ENCODE measurements around the gene TAGLN3.

- TF ChIP-seq CTCF (IDR thresholded peaks at IDR 0.05) = no peak
- no peak for TF ChIP-seq POLR2A (IDR thresholded peaks at IDR 0.05)
Observed at GRCh38 chr3:111981457-111981763, 17.3 kb upstream of the TAGLN3 start.
